Fibroblast of lung (primary cell): ENCODE data around the gene MYO18B.

ENCODE experiments used
- EZH2 ChIP-seq: IDR thresholded peaks from 2 replicates; pipeline ENCODE4 v1.5.1; 2012; ENCODE audit warnings: low read length, control low read depth, mild to moderate bottlenecking; ENCODE audit errors: missing control alignments
- TF ChIP-seq, protein P1 (sequence below), 2 donors: IDR thresholded peaks in 1 of 2; conservative IDR thresholded peaks in 1 of 2; 1 replicate in 1 of 2; 2 replicates in 1 of 2; pipeline ENCODE4 v1.5.1; 2011 to 2012; ENCODE audit warnings: low read length in 2 of 2, control low read depth in 1 of 2, inconsistent platforms in 1 of 2, low read depth in 1 of 2, mild to moderate bottlenecking in 1 of 2

DNA sequence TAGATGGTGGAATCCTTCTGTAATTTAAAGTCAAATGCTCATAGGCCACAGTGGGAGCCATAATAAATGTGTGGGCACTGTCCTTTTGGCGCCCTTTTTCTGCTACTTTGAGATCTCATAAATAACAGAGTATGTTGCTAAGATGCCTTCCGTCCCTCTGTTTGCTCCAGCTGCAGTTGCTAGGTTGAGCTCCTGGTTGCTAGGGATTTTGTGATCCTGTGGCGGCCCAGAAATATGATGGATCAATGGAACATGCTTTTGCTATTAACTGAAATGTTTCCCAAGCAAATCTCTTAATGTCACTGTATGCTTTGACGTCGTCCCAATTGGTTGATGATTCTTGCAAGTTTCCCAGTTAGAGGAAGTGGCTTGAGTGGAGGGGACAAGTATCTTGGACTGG, 53.5 kb downstream of the MYO18B start:
- no peak for TF ChIP-seq EZH2
- TF ChIP-seq, protein P1, sequence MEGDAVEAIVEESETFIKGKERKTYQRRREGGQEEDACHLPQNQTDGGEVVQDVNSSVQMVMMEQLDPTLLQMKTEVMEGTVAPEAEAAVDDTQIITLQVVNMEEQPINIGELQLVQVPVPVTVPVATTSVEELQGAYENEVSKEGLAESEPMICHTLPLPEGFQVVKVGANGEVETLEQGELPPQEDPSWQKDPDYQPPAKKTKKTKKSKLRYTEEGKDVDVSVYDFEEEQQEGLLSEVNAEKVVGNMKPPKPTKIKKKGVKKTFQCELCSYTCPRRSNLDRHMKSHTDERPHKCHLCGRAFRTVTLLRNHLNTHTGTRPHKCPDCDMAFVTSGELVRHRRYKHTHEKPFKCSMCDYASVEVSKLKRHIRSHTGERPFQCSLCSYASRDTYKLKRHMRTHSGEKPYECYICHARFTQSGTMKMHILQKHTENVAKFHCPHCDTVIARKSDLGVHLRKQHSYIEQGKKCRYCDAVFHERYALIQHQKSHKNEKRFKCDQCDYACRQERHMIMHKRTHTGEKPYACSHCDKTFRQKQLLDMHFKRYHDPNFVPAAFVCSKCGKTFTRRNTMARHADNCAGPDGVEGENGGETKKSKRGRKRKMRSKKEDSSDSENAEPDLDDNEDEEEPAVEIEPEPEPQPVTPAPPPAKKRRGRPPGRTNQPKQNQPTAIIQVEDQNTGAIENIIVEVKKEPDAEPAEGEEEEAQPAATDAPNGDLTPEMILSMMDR (conservative IDR thresholded peaks at IDR 0.05 in 1 of 2, IDR thresholded peaks at IDR 0.05 in 1 of 2; ENCODE audit: low read depth in 1 of 2, low read length in 2 of 2), result no peak
